GM23248 (cell line): ENCODE results near the gene MS4A10. TPM values are rescaled to one million over a fixed set of nuclear protein-coding genes. Genes with fewer than 3 reads are reported as not detected.

Source experiments
- DNase-seq: peaks from one replicate; pipeline ENCODE4 v3.0.0-alpha.2; 2015
- H2AFZ ChIP-seq: fragments of 200-600 bp; sonication (generic); 2 replicates; pipeline ENCODE4 v1.6.1; 2016; ENCODE audit warnings: antibody characterized with exemption
- H3F3A ChIP-seq: fragments of 200-600 bp; sonication (generic); 2 replicates; pipeline ENCODE4 v1.6.1; 2016; ENCODE audit warnings: mild to moderate bottlenecking, antibody characterized with exemption, mixed run types; ENCODE audit not compliant: insufficient read depth
- H3K27ac ChIP-seq: fragments of 200-600 bp; sonication (generic); 2 replicates; pipeline ENCODE4 v1.5.1; 2016; ENCODE audit warnings: mild to moderate bottlenecking
- H3K27me3 ChIP-seq: fragments of 200-600 bp; sonication (generic); replicated peaks from 2 replicates; pipeline ENCODE4 v1.6.1; 2016; ENCODE audit warnings: mild to moderate bottlenecking; ENCODE audit not compliant: insufficient read depth
- H3K36me3 ChIP-seq: fragments of 200-600 bp; sonication (generic); 2 replicates; pipeline ENCODE4 v1.6.1; 2016; ENCODE audit warnings: low read depth, mild to moderate bottlenecking
- H3K4me1 ChIP-seq: fragments of 200-600 bp; sonication (generic); 2 replicates; pipeline ENCODE4 v1.6.1; 2016; ENCODE audit warnings: mild to moderate bottlenecking; ENCODE audit not compliant: insufficient read depth
- H3K4me2 ChIP-seq: fragments of 200-600 bp; sonication (generic); one replicate; pipeline ENCODE4 v1.6.1; 2016; ENCODE audit warnings: mild to moderate bottlenecking; ENCODE audit not compliant: unreplicated experiment
- H3K4me3 ChIP-seq: fragments of 200-600 bp; sonication (generic); 2 replicates; pipeline ENCODE4 v1.5.1; 2016; ENCODE audit warnings: mild to moderate bottlenecking
- H3K79me2 ChIP-seq: fragments of 200-600 bp; sonication (generic); 2 replicates; pipeline ENCODE4 v1.6.1; 2016; ENCODE audit warnings: mild to moderate bottlenecking; ENCODE audit not compliant: insufficient read depth
- H3K9ac ChIP-seq: fragments of 200-600 bp; sonication (generic); 2 replicates; pipeline ENCODE4 v1.6.1; 2016; ENCODE audit warnings: mild to moderate bottlenecking
- H3K9me2 ChIP-seq: fragments of 200-600 bp; sonication (generic); 2 replicates; pipeline ENCODE4 v1.6.1; 2016; ENCODE audit warnings: mixed run types, mild to moderate bottlenecking, moderate library complexity; ENCODE audit not compliant: insufficient read depth
- H3K9me3 ChIP-seq: fragments of 200-600 bp; sonication (generic); one replicate; pipeline ENCODE4 v1.6.1; 2017; ENCODE audit warnings: low read depth
- H4K20me1 ChIP-seq: fragments of 200-600 bp; sonication (generic); 2 replicates; pipeline ENCODE4 v1.6.0; 2016; ENCODE audit not compliant: insufficient read depth
- EZH2 ChIP-seq: fragments of 200-600 bp; sonication (generic); IDR thresholded peaks from 2 replicates; pipeline ENCODE4 v1.6.1; 2018; ENCODE audit warnings: antibody characterized with exemption, mild to moderate bottlenecking; ENCODE audit not compliant: insufficient read depth, poor library complexity, severe bottlenecking
- EZH2phosphoT487 ChIP-seq: fragments of 200-600 bp; sonication (generic); IDR thresholded peaks from 2 replicates; pipeline ENCODE4 v1.6.1; 2018; ENCODE audit warnings: antibody characterized with exemption, moderate library complexity, mild to moderate bottlenecking, low read depth; ENCODE audit not compliant: insufficient read depth
- WGBS, 2 experiments: methylation state at CpG; one replicate each; pipeline ENCODE4 v1.1.6; 2015 to 2017; ENCODE audit warnings: low lambda C conversion rate in 2 of 2, low coverage in 1 of 2; ENCODE audit errors: missing lambda C conversion rate in 2 of 2; 5-methylcytosine and 5-hydroxymethylcytosine counted together
- in situ Hi-C: fragments of 300-500 bp; cut with MboI; formaldehyde crosslinking; loops from 2 replicates; pipeline ENCODE4 v1.15.0; 2020
- polyA plus RNA-seq: library from polyadenylated mRNA; unstranded; fragments of >200 nt; fragmentation: Nextera tagmentation; extraction: Ambion mirVana; gene quantifications from 2 replicates; pipeline ENCODE4 v1.2.1, GENCODE V29; 2016
- total RNA-seq: library from RNA; depleted of rRNA; stranded (reverse); fragments of >200 nt; shearing (Covaris generic); gene quantifications from 2 replicates; pipeline ENCODE4 v1.2.3, GENCODE V29; 2014; rRNA removed

MS4A10 gene
- total and polyA plus RNA-seq, 2 experiments from 2014 or later = not detected

DNA sequence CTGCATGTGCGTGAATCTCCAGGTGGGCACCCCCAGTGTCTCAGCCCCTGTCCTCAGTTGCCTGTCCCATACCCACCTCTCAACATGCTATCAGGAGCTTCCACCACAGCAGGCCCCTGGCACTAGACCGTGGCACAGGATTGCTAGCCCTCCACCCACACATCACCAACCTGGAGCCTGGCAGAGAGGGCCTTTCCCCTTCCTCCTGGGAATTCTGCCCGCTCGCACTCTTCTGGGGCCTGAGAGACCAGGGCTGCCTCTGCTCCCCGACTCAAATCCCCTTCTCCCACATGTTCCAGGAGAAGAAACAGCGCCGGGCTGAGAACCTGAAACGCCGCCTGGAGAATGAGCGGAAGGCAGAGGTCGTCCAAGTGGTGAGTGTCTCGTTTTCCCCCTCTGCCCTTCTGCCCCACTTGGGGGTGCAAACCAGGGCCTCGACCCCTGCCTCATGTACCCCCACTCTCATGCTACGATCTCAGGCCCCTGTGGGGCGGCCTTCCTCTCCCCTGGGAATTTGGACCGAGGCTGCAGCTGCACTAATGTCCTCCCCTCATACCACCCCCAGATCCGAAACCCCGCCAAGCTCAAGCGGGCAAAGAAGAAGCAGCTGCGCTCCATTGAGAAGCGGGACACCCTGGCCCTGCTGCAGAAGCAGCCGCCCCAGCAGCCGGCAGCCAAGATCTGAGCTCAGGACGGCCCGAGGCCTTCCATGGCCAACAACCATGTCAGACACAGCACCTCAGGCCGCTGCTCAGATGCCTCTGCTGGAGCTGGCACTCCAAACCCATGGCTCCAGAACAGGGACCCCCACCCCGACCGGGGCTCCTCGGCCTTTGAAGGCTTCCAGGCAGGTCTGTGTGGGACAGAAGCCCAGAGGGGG lies 64.7 kb downstream of the MS4A10 start:
- DNase-seq = no peak
- Histone ChIP-seq H3K4me2 (no peak overlapping the region), H3K9me2 (no peaks in the 10 kb centered on the region), H3K79me2 (peaks cover 23% of the 10 kb centered on the region), H4K20me1 (no peaks in the 10 kb centered on the region), H3K27me3 (no peaks in the 10 kb centered on the region), H3K9ac (no peak overlapping the region), H2AFZ (no peak overlapping the region), H3K27ac (no peak overlapping the region), H3K4me1 (peaks cover 2% of the 10 kb centered on the region; the same call in 1 of the 2 replicates), H3K36me3 (no peaks in the 10 kb centered on the region; the same call in 1 of the 2 replicates), H3F3A (no peaks in the 10 kb centered on the region), H3K9me3 (no peaks in the 10 kb centered on the region), H3K4me3 (no peak overlapping the region)
- 90 to 91% methylated on average over 22 to 29 of the region's 29 CpGs for WGBS, 2 experiments
- no peak for TF ChIP-seq EZH2phosphoT487
- no peak for TF ChIP-seq EZH2
- in situ Hi-C loops = no loop called here

Other genes starting within 250 kb of the MS4A10 start
- gene MS4A8, start 85.7 kb upstream of the MS4A10 start, total RNA-seq = not detected in 2 replicates
- not detected in 2 replicates for gene MS4A8, start 85.7 kb upstream of the MS4A10 start, polyA plus RNA-seq
- not detected in 2 replicates for gene MS4A18, start 60.6 kb upstream of the MS4A10 start, total RNA-seq
- not detected in 2 replicates for gene MS4A18, start 60.6 kb upstream of the MS4A10 start, polyA plus RNA-seq
- not detected in 2 replicates for gene MS4A15, start 28.5 kb upstream of the MS4A10 start, total RNA-seq
- not detected in 2 replicates for gene MS4A15, start 28.5 kb upstream of the MS4A10 start, polyA plus RNA-seq
- gene CCDC86, start 56.8 kb downstream of the MS4A10 start, total RNA-seq = 8.2 and 10.7 TPM in 2 replicates
- 37.6 and 38.0 TPM in 2 replicates for gene CCDC86, start 56.8 kb downstream of the MS4A10 start, polyA plus RNA-seq
- gene PTGDR2, start 70.6 kb downstream of the MS4A10 start, total RNA-seq = not detected in 2 replicates
- gene PTGDR2, start 70.6 kb downstream of the MS4A10 start, polyA plus RNA-seq = 0.06 TPM in 2 replicates
- 1.3 and 5.3 TPM in 2 replicates for gene ZP1, start 82.2 kb downstream of the MS4A10 start, total RNA-seq
- 0.51 and 1.0 TPM in 2 replicates for gene ZP1, start 82.2 kb downstream of the MS4A10 start, polyA plus RNA-seq
- gene PRPF19, start 121.3 kb downstream of the MS4A10 start, total RNA-seq = 47.9 and 58.9 TPM in 2 replicates
- 17.4 and 19.1 TPM in 2 replicates for gene PRPF19, start 121.3 kb downstream of the MS4A10 start, polyA plus RNA-seq
- gene TMEM109, start 128.8 kb downstream of the MS4A10 start, total RNA-seq = 27.2 and 35.9 TPM in 2 replicates
- 95.2 and 97.9 TPM in 2 replicates for gene TMEM109, start 128.8 kb downstream of the MS4A10 start, polyA plus RNA-seq
- 27.2 and 28.2 TPM in 2 replicates for gene TMEM132A, start 139.1 kb downstream of the MS4A10 start, total RNA-seq
- gene TMEM132A, start 139.1 kb downstream of the MS4A10 start, polyA plus RNA-seq = 10.1 and 12.2 TPM in 2 replicates
- 0.51 and 2.2 TPM in 2 replicates for gene SLC15A3, start 166.8 kb downstream of the MS4A10 start, total RNA-seq
- 1.1 and 1.5 TPM in 2 replicates for gene SLC15A3, start 166.8 kb downstream of the MS4A10 start, polyA plus RNA-seq
- gene CD6, start 186.3 kb downstream of the MS4A10 start, total RNA-seq = not detected in 2 replicates
- gene CD6, start 186.3 kb downstream of the MS4A10 start, polyA plus RNA-seq = not detected in 2 replicates